Small intestine (tissue), 7 donors: ENCODE data around the gene PACRG. TPM values are rescaled to one million over a fixed set of nuclear protein-coding genes. Genes with fewer than 3 reads are reported as not detected.

Source experiments
- DNase-seq, 2 donors: peaks; one replicate each; pipeline versions ENCODE4 v3.0.0 to v3.0.0-alpha.2; 2013
- FAIRE-seq: peaks from 2 replicates; lab custom pipeline; 2012; peaks lifted over from hg19 to GRCh38; lab: Jason Lieb, UNC
- H3K27ac ChIP-seq, 3 donors: one replicate each; pipeline ENCODE4 v1.5.1; 2013; ENCODE audit warnings: low read length in 2 of 3, mild to moderate bottlenecking in 2 of 3, control low read depth in 1 of 3, inconsistent platforms in 1 of 3, low read depth in 1 of 3, moderate library complexity in 1 of 3
- H3K27me3 ChIP-seq, 3 donors: one replicate each; pipeline ENCODE4 v1.6.1; 2013; ENCODE audit warnings: low read length in 3 of 3, inconsistent platforms in 1 of 3; ENCODE audit not compliant: control insufficient read depth in 3 of 3, insufficient read depth in 3 of 3
- H3K36me3 ChIP-seq, 3 donors: one replicate each; pipeline ENCODE4 v1.6.1; 2013; ENCODE audit warnings: low read length in 3 of 3, inconsistent platforms in 1 of 3, low read depth in 1 of 3, mild to moderate bottlenecking in 1 of 3, moderate library complexity in 1 of 3; ENCODE audit not compliant: control insufficient read depth in 3 of 3, insufficient read depth in 2 of 3
- H3K4me1 ChIP-seq, 3 donors: one replicate each; pipeline ENCODE4 v1.6.1; 2013; ENCODE audit warnings: low read length in 2 of 3, inconsistent platforms in 1 of 3, low read depth in 1 of 3, mild to moderate bottlenecking in 1 of 3, moderate library complexity in 1 of 3; ENCODE audit not compliant: control insufficient read depth in 3 of 3, insufficient read depth in 2 of 3
- H3K4me3 ChIP-seq, 3 donors: one replicate each; pipeline ENCODE4 v1.5.1; 2013; ENCODE audit warnings: low read length in 3 of 3, control low read depth in 1 of 3, inconsistent platforms in 1 of 3, low read depth in 1 of 3, mild to moderate bottlenecking in 1 of 3, moderate library complexity in 1 of 3
- H3K9me3 ChIP-seq, 2 donors: one replicate each; pipeline ENCODE4 v1.6.1; 2013; ENCODE audit warnings: low read depth in 1 of 2, low read length in 1 of 2; ENCODE audit not compliant: control insufficient read depth in 2 of 2, insufficient read depth in 1 of 2
- WGBS, 3 donors: extraction: QIAGEN DNeasy Blood & Tissue Kit; methylation state at CpG; one replicate each; pipeline ENCODE4 v1.1.7; 2013; 5-methylcytosine and 5-hydroxymethylcytosine counted together
- polyA plus RNA-seq, 4 donors: library from polyadenylated mRNA; stranded (reverse) in 3 of 4; unstranded in 1 of 4; fragments of 200-250 nt in 3 of 4; fragments of 120-200 nt in 1 of 4; gene quantifications; one replicate each; pipeline versions ENCODE4 v1.2.1 to v1.2.3, GENCODE V29; 2013
- donor health status: healthy with polysubstance abuse.
- donor health status: control.
- donor health status: control.
- donor health status: Bipolar disorder and iron deficiency.
- donor health status: healthy.

The PACRG gene
- polyA plus RNA-seq, 4 donors, result 0.49 to 1.5 TPM; not detected in 2

- H3K4me3 ChIP-seq, result no peak overlapping the region
- DNase-seq (no peak), FAIRE-seq (no peak)
- no peaks in the 10 kb centered on the region for H3K9me3 ChIP-seq
- 79 to 84% (median 82%) methylated on average over 7 of the region's 7 CpGs for WGBS, 3 donors
- no peaks in the 10 kb centered on the region for H3K36me3 ChIP-seq
- H3K4me1 ChIP-seq, result no peaks in the 10 kb centered on the region
- H3K27me3 ChIP-seq, result peaks cover 0 to 2% (median 0%) of the 10 kb centered on the region in 3 donors
- no peak overlapping the region for H3K27ac ChIP-seq
Measured at GRCh38 chr6:163332575-163332974, 604.8 kb downstream of the PACRG start.

- DNase-seq (no peak), FAIRE-seq (no peak)
- no peaks in the 10 kb centered on the region for H3K36me3 ChIP-seq
- H3K27me3 ChIP-seq, result peaks cover 0 to 2% (median 0%) of the 10 kb centered on the region in 3 donors
- no peaks in the 10 kb centered on the region for H3K4me1 ChIP-seq
- H3K27ac ChIP-seq, result no peak overlapping the region
- no peak overlapping the region for H3K4me3 ChIP-seq
- H3K9me3 ChIP-seq, result no peaks in the 10 kb centered on the region
- 57 to 76% (median 63%) methylated on average over 4 of the region's 4 CpGs for WGBS, 3 donors
Measured at GRCh38 chr6:163333038-163333437, 605.3 kb downstream of the PACRG start.

- Histone ChIP-seq H3K27ac (peak overlapping the region in 1 of 3 donors; percentile 6), H3K4me3 (no peak overlapping the region), H3K27me3 (peaks cover 0 to 2% (median 0%) of the 10 kb centered on the region in 3 donors), H3K9me3 (no peaks in the 10 kb centered on the region), H3K36me3 (no peaks in the 10 kb centered on the region), H3K4me1 (no peaks in the 10 kb centered on the region)
- DNase-seq, result no peak
- no peak for FAIRE-seq
- WGBS, 3 donors, result 71 to 84% (median 76%) methylated on average over 26 of the region's 26 CpGs
Measured at GRCh38 chr6:163333701-163334663, 606.2 kb downstream of the PACRG start.

GRCh38 chr6:163335056-163335455, 607.3 kb downstream of the PACRG start:
- 88 to 92% (median 89%) methylated on average over 7 of the region's 7 CpGs for WGBS, 3 donors
- Histone ChIP-seq H3K9me3 (no peaks in the 10 kb centered on the region), H3K4me3 (no peak overlapping the region), H3K27ac (peak overlapping the region in 1 of 3 donors; percentile 38), H3K4me1 (no peaks in the 10 kb centered on the region), H3K27me3 (peaks cover 0 to 2% (median 0%) of the 10 kb centered on the region in 3 donors), H3K36me3 (no peaks in the 10 kb centered on the region)
- DNase-seq (no peak), FAIRE-seq (no peak)

GRCh38 chr6:163335671-163336545, 608.1 kb downstream of the PACRG start:
- Histone ChIP-seq H3K9me3 (no peaks in the 10 kb centered on the region), H3K4me3 (no peak overlapping the region), H3K27ac (peak overlapping the region in 2 of 3 donors; percentile 38 to 51), H3K27me3 (no peaks in the 10 kb centered on the region), H3K36me3 (no peaks in the 10 kb centered on the region), H3K4me1 (no peaks in the 10 kb centered on the region)
- DNase-seq (no peak), FAIRE-seq (no peak)
- WGBS, 3 donors, result 59 to 71% (median 66%) methylated on average over 25 to 29 of the region's 29 CpGs

GRCh38 chr6:163336961-163337360, 609.2 kb downstream of the PACRG start:
- 84 to 92% (median 88%) methylated on average over 12 of the region's 12 CpGs for WGBS, 3 donors
- no peak for DNase-seq
- no peak for FAIRE-seq
- no peaks in the 10 kb centered on the region for H3K4me1 ChIP-seq
- H3K27ac ChIP-seq, result no peak overlapping the region
- no peaks in the 10 kb centered on the region for H3K36me3 ChIP-seq
- no peaks in the 10 kb centered on the region for H3K27me3 ChIP-seq
- H3K9me3 ChIP-seq, result no peaks in the 10 kb centered on the region
- H3K4me3 ChIP-seq, result no peak overlapping the region

- FAIRE-seq (no peak), DNase-seq (no peak)
- Histone ChIP-seq H3K4me1 (no peaks in the 10 kb centered on the region), H3K36me3 (no peaks in the 10 kb centered on the region), H3K4me3 (no peak overlapping the region), H3K27me3 (no peaks in the 10 kb centered on the region), H3K27ac (no peak overlapping the region), H3K9me3 (no peaks in the 10 kb centered on the region)
- WGBS, 3 donors, result 64 to 89% (median 72%) methylated on average over 3 of the region's 3 CpGs
Measured at GRCh38 chr6:163337958-163338357, 610.2 kb downstream of the PACRG start.
